Measurements from ENCODE around the gene KRR1.

DNA sequence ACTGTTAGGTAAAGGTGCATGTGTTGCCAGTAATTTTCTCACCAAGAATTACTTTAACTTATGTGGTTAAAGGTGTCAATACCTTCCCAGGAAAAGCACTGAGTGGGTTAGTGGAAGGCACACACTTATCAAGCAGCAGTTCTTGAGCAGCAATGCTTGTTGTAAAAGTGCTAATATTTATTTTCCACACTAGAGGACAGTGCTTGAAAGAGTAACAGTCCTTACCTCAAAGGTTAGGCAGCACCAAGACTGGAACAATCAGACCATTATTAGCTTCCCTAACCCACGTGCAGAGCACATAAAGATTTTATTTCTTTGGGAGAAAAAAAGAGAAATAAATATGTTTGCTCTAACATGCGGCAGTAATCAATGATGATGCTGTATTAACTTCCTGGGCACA is 48.8 kb upstream of the KRR1 start:
- TF ChIP-seq EZH2 (IDR thresholded peaks at IDR 0.05; ENCODE audit: borderline replicate concordance, low read length): no peak
- TF ChIP-seq CTCF (conservative IDR thresholded peaks at IDR 0.05 in 1 of 2, IDR thresholded peaks at IDR 0.05 in 1 of 2; ENCODE audit: extremely low read depth in 1 of 2, insufficient read depth in 1 of 2, low read depth in 1 of 2, low read length in 2 of 2): peak; percentile 48 to 68

Data from mammary epithelial cell (primary cell).